ENCODE measurements around the gene RSPRY1.
"Not testable (repeated sequence)": the region's sequence is repeated elsewhere in the genome, so short reads cannot be mapped to it uniquely, and the experiment has no call there.

RSPRY1 gene

GRCh38 chr16:57273826-57274225, 87.7 kb downstream of the RSPRY1 start:
- no peak for DNase-seq

GRCh38 chr16:57275946-57276345, 89.8 kb downstream of the RSPRY1 start:
- not testable (repeated sequence) for DNase-seq

GRCh38 chr16:57276596-57276995, 90.5 kb downstream of the RSPRY1 start:
- DNase-seq, result no peak

GRCh38 chr16:57277586-57277985, 91.5 kb downstream of the RSPRY1 start:
- DNase-seq, result no peak

- DNase-seq, result no peak
These were observed 92.4 kb downstream of the RSPRY1 start for GRCh38 chr16:57278494-57278893.

- no peak for DNase-seq
These were observed 93.9 kb downstream of the RSPRY1 start for GRCh38 chr16:57279780-57280638.

- DNase-seq, result no peak
These were observed 95.7 kb downstream of the RSPRY1 start for GRCh38 chr16:57281791-57282190.

GRCh38 chr16:57282510-57283213, 96.5 kb downstream of the RSPRY1 start:
- DNase-seq, result no peak

GRCh38 chr16:57283214-57283958, 97.3 kb downstream of the RSPRY1 start:
- no peak for DNase-seq

GRCh38 chr16:57283959-57284208, 97.8 kb downstream of the RSPRY1 start:
- no peak for DNase-seq

- peak; percentile 5 for DNase-seq
These were observed 98.3 kb downstream of the RSPRY1 start, which contains the start of gene PLLP for GRCh38 chr16:57284209-57284951. Gene PLLP, minus strand, starts transcription at chr16:57284672. Its CDS starts 132 bp downstream, at chr16:57284540.

- no peak for DNase-seq
These were observed 98.8 kb downstream of the RSPRY1 start for GRCh38 chr16:57284952-57285363.

GRCh38 chr16:57285379-57285778, 99.2 kb downstream of the RSPRY1 start:
- DNase-seq, result no peak

GRCh38 chr16:57289391-57290257, 103.5 kb downstream of the RSPRY1 start:
- DNase-seq, result no peak

Data from NCI-H526 treated with DMSO at 0.1 percent for 48 hours (cell line).